ENCODE data around the gene TRMT11. TPM values are rescaled to one million over a fixed set of nuclear protein-coding genes. Genes with fewer than 3 reads are reported as not detected.
A peak's percentile ranks its signal among the peaks of the same experiment; 100 is the strongest.

TRMT11 gene
- polyA plus RNA-seq, 1 donor, result 24.3 TPM

GRCh38 chr6:126071000-126071647, 84.8 kb downstream of the TRMT11 start:
- WGBS (ENCODE audit: insufficient coverage, low lambda C conversion rate), result 100% methylated on average over 2 of the region's 7 CpGs
- no peaks in the 10 kb centered on the region for H3K9me3 ChIP-seq (ENCODE audit: control insufficient read depth, low read depth, low read length)
- H3K4me1 ChIP-seq (ENCODE audit: control insufficient read depth, insufficient read depth, low read length), result no peaks in the 10 kb centered on the region
- H3K36me3 ChIP-seq (ENCODE audit: control insufficient read depth, insufficient read depth, low read length), result no peaks in the 10 kb centered on the region
- H3K4me3 ChIP-seq (ENCODE audit: low read length), result no peak overlapping the region
- no peaks in the 10 kb centered on the region for H3K27me3 ChIP-seq (ENCODE audit: control insufficient read depth, insufficient read depth, low read length)
- no peak overlapping the region for H3K27ac ChIP-seq (ENCODE audit: low read length)
- DNase-seq, result no peak

GRCh38 chr6:126072172-126072571, 85.8 kb downstream of the TRMT11 start:
- H3K4me1 ChIP-seq (ENCODE audit: control insufficient read depth, insufficient read depth, low read length), result no peaks in the 10 kb centered on the region
- H3K4me3 ChIP-seq (ENCODE audit: low read length), result no peak overlapping the region
- H3K27ac ChIP-seq (ENCODE audit: low read length), result no peak overlapping the region
- no peaks in the 10 kb centered on the region for H3K9me3 ChIP-seq (ENCODE audit: control insufficient read depth, low read depth, low read length)
- no peak for DNase-seq
- 91% methylated on average over 1 of the region's 3 CpGs for WGBS (ENCODE audit: insufficient coverage, low lambda C conversion rate)
- H3K36me3 ChIP-seq (ENCODE audit: control insufficient read depth, insufficient read depth, low read length), result no peaks in the 10 kb centered on the region
- no peaks in the 10 kb centered on the region for H3K27me3 ChIP-seq (ENCODE audit: control insufficient read depth, insufficient read depth, low read length)

DNA sequence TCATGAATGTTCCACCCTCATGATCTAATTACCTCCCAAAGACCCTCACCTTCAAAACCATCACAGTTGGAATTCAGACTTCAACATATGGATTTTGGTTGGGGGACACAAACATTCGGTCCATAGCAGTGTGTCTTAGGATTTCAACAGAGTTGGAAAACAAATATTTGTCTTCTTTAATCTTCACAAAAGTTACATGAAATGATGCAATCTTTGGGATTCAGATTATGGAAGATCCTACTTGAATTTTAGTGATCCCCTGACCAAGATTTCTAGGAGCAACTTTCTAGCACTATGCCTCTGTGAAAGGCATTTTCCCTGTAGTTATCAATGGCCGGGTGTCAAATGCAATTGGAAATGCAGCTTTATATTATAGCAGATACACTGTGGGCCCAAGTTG, 86.5 kb downstream of the TRMT11 start:
- H3K27me3 ChIP-seq (ENCODE audit: control insufficient read depth, insufficient read depth, low read length), result no peaks in the 10 kb centered on the region
- H3K4me1 ChIP-seq (ENCODE audit: control insufficient read depth, insufficient read depth, low read length), result no peaks in the 10 kb centered on the region
- no peaks in the 10 kb centered on the region for H3K9me3 ChIP-seq (ENCODE audit: control insufficient read depth, low read depth, low read length)
- DNase-seq, result no peak
- no peak overlapping the region for H3K4me3 ChIP-seq (ENCODE audit: low read length)
- H3K27ac ChIP-seq (ENCODE audit: low read length), result no peak overlapping the region
- H3K36me3 ChIP-seq (ENCODE audit: control insufficient read depth, insufficient read depth, low read length), result no peaks in the 10 kb centered on the region
- WGBS (ENCODE audit: insufficient coverage, low lambda C conversion rate), result 75% methylated on average over 1 of the region's 2 CpGs

GRCh38 chr6:126075335-126076071, 89.2 kb downstream of the TRMT11 start:
- DNase-seq, result no peak
- Histone ChIP-seq H3K36me3 (ENCODE audit: control insufficient read depth, insufficient read depth, low read length) (no peaks in the 10 kb centered on the region), H3K27ac (ENCODE audit: low read length) (no peak overlapping the region), H3K4me3 (ENCODE audit: low read length) (no peak overlapping the region), H3K27me3 (ENCODE audit: control insufficient read depth, insufficient read depth, low read length) (no peaks in the 10 kb centered on the region), H3K4me1 (ENCODE audit: control insufficient read depth, insufficient read depth, low read length) (no peaks in the 10 kb centered on the region), H3K9me3 (ENCODE audit: control insufficient read depth, low read depth, low read length) (no peaks in the 10 kb centered on the region)
- no CpG with 5 or more reads among the region's 4 CpGs for WGBS (ENCODE audit: insufficient coverage, low lambda C conversion rate)

- H3K4me3 ChIP-seq (ENCODE audit: low read length), result no peak overlapping the region
- no peaks in the 10 kb centered on the region for H3K36me3 ChIP-seq (ENCODE audit: control insufficient read depth, insufficient read depth, low read length)
- peak in 1 of 2 donors; percentile 8 for DNase-seq
- no peaks in the 10 kb centered on the region for H3K9me3 ChIP-seq (ENCODE audit: control insufficient read depth, low read depth, low read length)
- H3K27ac ChIP-seq (ENCODE audit: low read length), result no peak overlapping the region
- 20% methylated on average over 1 of the region's 3 CpGs for WGBS (ENCODE audit: insufficient coverage, low lambda C conversion rate)
- no peaks in the 10 kb centered on the region for H3K4me1 ChIP-seq (ENCODE audit: control insufficient read depth, insufficient read depth, low read length)
- no peaks in the 10 kb centered on the region for H3K27me3 ChIP-seq (ENCODE audit: control insufficient read depth, insufficient read depth, low read length)
These were observed 90.8 kb downstream of the TRMT11 start for GRCh38 chr6:126076992-126077664.

DNA sequence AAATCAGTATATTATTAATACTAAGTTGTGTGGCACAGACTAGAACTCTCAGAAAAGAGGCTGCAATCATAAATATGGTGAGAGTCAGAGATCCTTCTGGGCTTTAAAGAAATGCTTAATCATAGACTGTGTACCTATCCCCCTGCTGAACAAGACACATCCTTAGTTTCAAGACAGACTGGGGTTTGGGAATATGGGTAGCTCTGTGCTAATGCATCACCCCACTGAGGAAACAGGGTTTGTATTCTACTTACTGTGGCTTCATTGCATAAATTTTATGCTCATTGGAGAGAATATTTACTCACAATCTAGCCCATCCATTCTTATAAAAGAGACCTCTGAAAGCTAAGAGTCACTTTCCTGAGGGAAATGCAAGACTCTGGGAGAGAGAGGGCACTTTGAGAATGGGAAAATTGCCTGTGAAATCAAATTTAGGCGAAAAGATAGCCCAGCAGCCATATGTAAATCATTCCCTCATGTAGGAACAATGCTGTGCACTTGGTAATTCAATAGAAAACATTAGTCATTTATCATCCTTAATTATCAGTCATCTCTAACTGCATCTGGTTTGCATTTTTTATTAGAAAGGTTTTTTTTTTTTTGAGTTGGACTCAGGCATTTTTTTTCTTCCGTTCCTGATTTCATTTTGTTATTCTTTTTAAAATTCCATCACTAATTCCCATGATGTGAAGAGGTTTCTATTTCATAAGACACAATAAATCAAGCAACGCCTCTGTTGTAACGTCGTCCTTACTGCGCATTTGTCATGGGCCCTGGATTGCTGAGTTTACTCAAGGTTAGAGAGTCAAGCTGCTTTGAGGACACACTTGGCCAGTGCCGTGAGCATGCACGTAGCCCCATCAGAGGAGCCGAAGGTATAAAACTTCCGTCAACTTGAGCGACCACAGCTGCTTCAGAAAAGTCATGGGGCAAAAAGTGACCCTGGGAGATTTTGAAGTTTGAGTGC, 91.8 kb downstream of the TRMT11 start:
- 94% methylated on average over 4 of the region's 11 CpGs for WGBS (ENCODE audit: insufficient coverage, low lambda C conversion rate)
- DNase-seq, result no peak
- Histone ChIP-seq H3K27ac (ENCODE audit: low read length) (no peak overlapping the region), H3K9me3 (ENCODE audit: control insufficient read depth, low read depth, low read length) (no peaks in the 10 kb centered on the region), H3K27me3 (ENCODE audit: control insufficient read depth, insufficient read depth, low read length) (no peaks in the 10 kb centered on the region), H3K36me3 (ENCODE audit: control insufficient read depth, insufficient read depth, low read length) (no peaks in the 10 kb centered on the region), H3K4me1 (ENCODE audit: control insufficient read depth, insufficient read depth, low read length) (no peaks in the 10 kb centered on the region), H3K4me3 (ENCODE audit: low read length) (no peak overlapping the region)

DNA sequence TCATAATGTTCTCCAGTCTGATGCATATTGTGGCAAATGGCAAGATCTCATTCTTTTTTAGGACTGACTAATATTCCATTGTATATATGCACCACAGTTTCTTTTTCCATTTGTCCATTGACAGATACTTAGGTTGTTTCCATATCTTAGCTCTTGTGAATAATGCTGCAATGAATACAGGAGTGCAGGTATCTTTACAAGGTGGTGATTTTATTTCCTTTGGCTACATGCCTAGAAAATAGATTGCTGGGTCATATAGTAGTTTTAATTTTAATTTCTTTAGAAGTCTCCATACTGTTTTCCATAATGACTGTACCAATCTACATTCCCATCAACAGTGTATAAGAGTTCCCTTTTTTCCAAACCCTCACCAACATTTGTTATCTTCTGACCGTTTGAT, 97.5 kb downstream of the TRMT11 start:
- DNase-seq, result no peak
- H3K4me1 ChIP-seq (ENCODE audit: control insufficient read depth, insufficient read depth, low read length), result no peaks in the 10 kb centered on the region
- no peak overlapping the region for H3K4me3 ChIP-seq (ENCODE audit: low read length)
- WGBS (ENCODE audit: insufficient coverage, low lambda C conversion rate), result no CpG with 5 or more reads among the region's 1 CpG
- no peaks in the 10 kb centered on the region for H3K27me3 ChIP-seq (ENCODE audit: control insufficient read depth, insufficient read depth, low read length)
- no peaks in the 10 kb centered on the region for H3K36me3 ChIP-seq (ENCODE audit: control insufficient read depth, insufficient read depth, low read length)
- H3K9me3 ChIP-seq (ENCODE audit: control insufficient read depth, low read depth, low read length), result no peaks in the 10 kb centered on the region
- no peak overlapping the region for H3K27ac ChIP-seq (ENCODE audit: low read length)

- H3K9me3 ChIP-seq (ENCODE audit: control insufficient read depth, low read depth, low read length), result no peaks in the 10 kb centered on the region
- H3K27me3 ChIP-seq (ENCODE audit: control insufficient read depth, insufficient read depth, low read length), result no peaks in the 10 kb centered on the region
- H3K27ac ChIP-seq (ENCODE audit: low read length), result no peak overlapping the region
- DNase-seq, result no peak
- no peak overlapping the region for H3K4me3 ChIP-seq (ENCODE audit: low read length)
- no peaks in the 10 kb centered on the region for H3K4me1 ChIP-seq (ENCODE audit: control insufficient read depth, insufficient read depth, low read length)
- H3K36me3 ChIP-seq (ENCODE audit: control insufficient read depth, insufficient read depth, low read length), result no peaks in the 10 kb centered on the region
- 71% methylated on average over 2 of the region's 3 CpGs for WGBS (ENCODE audit: insufficient coverage, low lambda C conversion rate)
These were observed 100.2 kb downstream of the TRMT11 start for GRCh38 chr6:126086560-126086959.
